Measurements from ENCODE around the gene NAV3. TPM values are rescaled to one million over a fixed set of nuclear protein-coding genes. Genes with fewer than 3 reads are reported as not detected.

The NAV3 gene
- total and polyA plus RNA-seq, 2 of the 4 experiments (the other 2 are of a cell fraction), result 25.5 to 106 TPM

DNA sequence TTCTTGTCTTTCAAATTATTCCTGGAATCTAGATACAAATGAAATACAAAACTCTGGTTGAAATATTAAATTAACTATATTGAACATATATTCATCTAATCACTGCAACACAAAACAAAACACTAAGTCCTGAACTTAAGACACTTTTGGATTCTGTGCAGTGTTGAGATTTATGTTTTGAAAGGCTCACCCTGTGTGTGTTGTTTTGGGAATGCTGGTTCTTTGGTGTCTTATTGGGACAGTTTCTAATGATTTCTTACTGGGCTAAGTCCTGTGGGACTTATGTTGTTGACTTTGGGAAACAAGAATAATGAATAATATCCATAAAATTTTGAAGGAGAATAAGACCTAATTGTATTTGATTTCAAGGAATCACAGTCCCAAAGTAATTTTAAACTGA is 153.2 kb downstream of the NAV3 start:
- no peak for DNase-seq
- no peak overlapping the region for H3K4me3 ChIP-seq (ENCODE audit: insufficient read depth, low read depth, low read length)
- no peak overlapping the region for H2AK9ac ChIP-seq (replicated peaks; ENCODE audit: low read depth, low read length, poor library complexity)
- H3K27me3 ChIP-seq (ENCODE audit: control insufficient read depth, insufficient read depth, low read length), result no peaks in the 10 kb centered on the region
- no peak overlapping the region for H3K56ac ChIP-seq (ENCODE audit: extremely low read depth, insufficient read depth, low read length)
- peaks cover 27 to 45% of the 10 kb centered on the region in 2 experiments for H3K79me1 ChIP-seq (ENCODE audit: low read depth in 1 of 2, low read length in 2 of 2)
- ChIA-PET CTCF (interaction anchor here (0.9 kb wide), 1 partner anchor 16 kb away, joined by 4 read pairs; no protein-coding TSS in a partner anchor), POLR2A (ENCODE audit: unreplicated experiment) (no interaction called here)
- H3K4me1 ChIP-seq (ENCODE audit: control insufficient read depth, insufficient read depth, low read length), result peaks cover 1% of the 10 kb centered on the region; the same call in 1 of the 2 replicates
- no peak for TF ChIP-seq RAD21 (IDR thresholded peaks at IDR 0.05; ENCODE audit: low read length)
- no peak for TF ChIP-seq BHLHE40 (IDR thresholded peaks at IDR 0.05; ENCODE audit: low read depth, low read length)
- TF ChIP-seq FOS (IDR thresholded peaks at IDR 0.05; ENCODE audit: low read depth, low read length), result no peak
- TF ChIP-seq CHD1 (IDR thresholded peaks at IDR 0.05; ENCODE audit: low read depth, low read length), result no peak
- TF ChIP-seq, protein P1, sequence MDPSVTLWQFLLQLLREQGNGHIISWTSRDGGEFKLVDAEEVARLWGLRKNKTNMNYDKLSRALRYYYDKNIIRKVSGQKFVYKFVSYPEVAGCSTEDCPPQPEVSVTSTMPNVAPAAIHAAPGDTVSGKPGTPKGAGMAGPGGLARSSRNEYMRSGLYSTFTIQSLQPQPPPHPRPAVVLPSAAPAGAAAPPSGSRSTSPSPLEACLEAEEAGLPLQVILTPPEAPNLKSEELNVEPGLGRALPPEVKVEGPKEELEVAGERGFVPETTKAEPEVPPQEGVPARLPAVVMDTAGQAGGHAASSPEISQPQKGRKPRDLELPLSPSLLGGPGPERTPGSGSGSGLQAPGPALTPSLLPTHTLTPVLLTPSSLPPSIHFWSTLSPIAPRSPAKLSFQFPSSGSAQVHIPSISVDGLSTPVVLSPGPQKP (IDR thresholded peaks at IDR 0.05; ENCODE audit: borderline replicate concordance, low read depth, low read length), result no peak
- no peak for TF ChIP-seq MAZ (IDR thresholded peaks at IDR 0.05; ENCODE audit: borderline replicate concordance, low read depth, low read length)
- TF ChIP-seq MAFK (IDR thresholded peaks at IDR 0.05; ENCODE audit: low read depth, low read length), result no peak
- no peak for TF ChIP-seq NFE2L2 (IDR thresholded peaks at IDR 0.05; ENCODE audit: low read depth, low read length)
- TF ChIP-seq, protein P2, sequence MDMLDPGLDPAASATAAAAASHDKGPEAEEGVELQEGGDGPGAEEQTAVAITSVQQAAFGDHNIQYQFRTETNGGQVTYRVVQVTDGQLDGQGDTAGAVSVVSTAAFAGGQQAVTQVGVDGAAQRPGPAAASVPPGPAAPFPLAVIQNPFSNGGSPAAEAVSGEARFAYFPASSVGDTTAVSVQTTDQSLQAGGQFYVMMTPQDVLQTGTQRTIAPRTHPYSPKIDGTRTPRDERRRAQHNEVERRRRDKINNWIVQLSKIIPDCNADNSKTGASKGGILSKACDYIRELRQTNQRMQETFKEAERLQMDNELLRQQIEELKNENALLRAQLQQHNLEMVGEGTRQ (IDR thresholded peaks at IDR 0.05; ENCODE audit: low read depth, low read length), result no peak
- TF ChIP-seq, protein P3, sequence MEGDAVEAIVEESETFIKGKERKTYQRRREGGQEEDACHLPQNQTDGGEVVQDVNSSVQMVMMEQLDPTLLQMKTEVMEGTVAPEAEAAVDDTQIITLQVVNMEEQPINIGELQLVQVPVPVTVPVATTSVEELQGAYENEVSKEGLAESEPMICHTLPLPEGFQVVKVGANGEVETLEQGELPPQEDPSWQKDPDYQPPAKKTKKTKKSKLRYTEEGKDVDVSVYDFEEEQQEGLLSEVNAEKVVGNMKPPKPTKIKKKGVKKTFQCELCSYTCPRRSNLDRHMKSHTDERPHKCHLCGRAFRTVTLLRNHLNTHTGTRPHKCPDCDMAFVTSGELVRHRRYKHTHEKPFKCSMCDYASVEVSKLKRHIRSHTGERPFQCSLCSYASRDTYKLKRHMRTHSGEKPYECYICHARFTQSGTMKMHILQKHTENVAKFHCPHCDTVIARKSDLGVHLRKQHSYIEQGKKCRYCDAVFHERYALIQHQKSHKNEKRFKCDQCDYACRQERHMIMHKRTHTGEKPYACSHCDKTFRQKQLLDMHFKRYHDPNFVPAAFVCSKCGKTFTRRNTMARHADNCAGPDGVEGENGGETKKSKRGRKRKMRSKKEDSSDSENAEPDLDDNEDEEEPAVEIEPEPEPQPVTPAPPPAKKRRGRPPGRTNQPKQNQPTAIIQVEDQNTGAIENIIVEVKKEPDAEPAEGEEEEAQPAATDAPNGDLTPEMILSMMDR (conservative IDR thresholded peaks at IDR 0.05; ENCODE audit: low read depth, low read length), result no peak
- no peak for TF ChIP-seq RFX5 (IDR thresholded peaks at IDR 0.05; ENCODE audit: low read depth, low read length)
- TF ChIP-seq SMC3 (IDR thresholded peaks at IDR 0.05; ENCODE audit: low read depth, low read length), result no peak
- no peak for TF ChIP-seq POLR2A (IDR thresholded peaks at IDR 0.05; ENCODE audit: low read depth, low read length)
- no peak for TF ChIP-seq RCOR1 (IDR thresholded peaks at IDR 0.05; ENCODE audit: insufficient replicate concordance, low read length)
- TF ChIP-seq CEBPB (IDR thresholded peaks at IDR 0.05; ENCODE audit: low read depth, low read length), result no peak
- no peak for TF ChIP-seq MXI1 (IDR thresholded peaks at IDR 0.05; ENCODE audit: borderline replicate concordance, low read depth, low read length)
- dilution Hi-C loops (cut with HindIII; ENCODE audit: low sequenced_read_pairs, unreplicated experiment), result no loop called here
- H3K9me1 ChIP-seq (ENCODE audit: insufficient read depth, low read length), result peaks cover 5% of the 10 kb centered on the region; the same call in 1 of the 2 replicates
- intact Hi-C loops (cut with micrococcal nuclease), result no loop called here
- H3K4ac ChIP-seq (ENCODE audit: low read depth, low read length), result no peak overlapping the region
- no peak overlapping the region for H3K9ac ChIP-seq (ENCODE audit: low read depth, low read length)
- H2BK5ac ChIP-seq (ENCODE audit: low read depth, low read length, poor library complexity, severe bottlenecking), result no peak overlapping the region
- no peak overlapping the region for H3K27ac ChIP-seq (ENCODE audit: insufficient read depth, low read length)
- no peak overlapping the region for H3K4me2 ChIP-seq (ENCODE audit: low read depth, low read length)
- H3K18ac ChIP-seq (ENCODE audit: low read depth, low read length), result no peak overlapping the region
- peaks cover 3% of the 10 kb centered on the region; the same call in 1 of the 2 replicates for H3K36me3 ChIP-seq (ENCODE audit: control insufficient read depth, insufficient read depth, low read length)
- H3K23ac ChIP-seq (ENCODE audit: low read depth, low read length), result no peak overlapping the region
- ATAC-seq (ENCODE audit: low read depth), result no peak
- BruUV-seq (replicated peaks), result no TSS peak
- H4K91ac ChIP-seq (ENCODE audit: insufficient read depth, low read depth, low read length), result no peak overlapping the region
- no peak overlapping the region for H2BK15ac ChIP-seq (ENCODE audit: low read depth, low read length)
- H4K8ac ChIP-seq (ENCODE audit: low read depth in 2 of 2, low read length in 2 of 2), result no peak overlapping the region
- in situ Hi-C loops (cut with MboI; ENCODE audit: low sequenced_read_pairs), result no loop called here
- no peak overlapping the region for H2BK120ac ChIP-seq (ENCODE audit: low read depth, low read length)
- H2AFZ ChIP-seq (replicated peaks; ENCODE audit: low read length, poor library complexity), result no peak overlapping the region
- H4K5ac ChIP-seq (ENCODE audit: low read depth, low read length), result no peak overlapping the region
- H2BK20ac ChIP-seq (ENCODE audit: low read depth, low read length), result no peak overlapping the region
- H2AK5ac ChIP-seq (ENCODE audit: low read depth, low read length), result no peak overlapping the region
- H3K14ac ChIP-seq (replicated peaks; ENCODE audit: low read depth, low read length), result no peak overlapping the region
- no peaks in the 10 kb centered on the region for H4K20me1 ChIP-seq (ENCODE audit: insufficient read depth, low read length)
- H3K9me3 ChIP-seq (ENCODE audit: control insufficient read depth, insufficient read depth, low read length), result no peaks in the 10 kb centered on the region

Measured in IMR-90 (cell line).